HG02885 (cell line): ENCODE measurements around the gene HOXA5.

Experiments used
- ATAC-seq: cut with Tn5 transposase; IDR thresholded peaks from one replicate; pipeline ENCODE4 v1.9.1; 2021; ENCODE audit warnings: mild to moderate bottlenecking; ENCODE audit not compliant: unreplicated experiment, poor library complexity

The HOXA5 gene

DNA sequence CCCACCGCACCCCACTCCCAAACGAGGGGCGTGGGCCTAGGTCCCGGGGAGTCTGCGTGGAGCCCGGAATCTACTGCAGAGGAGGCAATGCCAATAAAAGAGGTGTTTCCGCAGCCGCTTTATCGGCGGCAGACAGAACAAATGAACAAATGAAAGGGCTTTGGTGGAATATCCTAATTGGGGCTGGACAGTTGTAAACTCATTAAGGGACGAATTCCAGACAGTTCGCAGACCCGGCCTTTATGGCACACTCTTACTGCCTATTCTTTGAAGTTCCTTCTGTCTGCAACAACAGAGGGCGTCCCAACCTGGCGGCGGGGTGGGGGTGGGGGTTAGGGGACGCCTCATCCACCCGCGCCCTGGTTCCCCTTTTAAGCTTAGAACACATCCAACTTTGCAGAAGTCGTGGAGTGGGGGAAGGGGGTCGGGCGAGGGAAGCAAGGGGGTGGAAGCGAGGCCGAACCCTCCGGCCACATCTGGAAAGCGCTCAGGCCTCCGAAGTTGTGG is 17.8 kb upstream of the HOXA5 start:
- ATAC-seq, result no peak

GRCh38 chr7:27160546-27161213 is 17.2 kb upstream of the HOXA5 start:
- ATAC-seq, result peak; percentile 70

- ATAC-seq, result peak; percentile 6
Measured at GRCh38 chr7:27160145-27160545, 16.7 kb upstream of the HOXA5 start.

GRCh38 chr7:27159266-27160144 is 16.0 kb upstream of the HOXA5 start:
- ATAC-seq, result no peak

DNA sequence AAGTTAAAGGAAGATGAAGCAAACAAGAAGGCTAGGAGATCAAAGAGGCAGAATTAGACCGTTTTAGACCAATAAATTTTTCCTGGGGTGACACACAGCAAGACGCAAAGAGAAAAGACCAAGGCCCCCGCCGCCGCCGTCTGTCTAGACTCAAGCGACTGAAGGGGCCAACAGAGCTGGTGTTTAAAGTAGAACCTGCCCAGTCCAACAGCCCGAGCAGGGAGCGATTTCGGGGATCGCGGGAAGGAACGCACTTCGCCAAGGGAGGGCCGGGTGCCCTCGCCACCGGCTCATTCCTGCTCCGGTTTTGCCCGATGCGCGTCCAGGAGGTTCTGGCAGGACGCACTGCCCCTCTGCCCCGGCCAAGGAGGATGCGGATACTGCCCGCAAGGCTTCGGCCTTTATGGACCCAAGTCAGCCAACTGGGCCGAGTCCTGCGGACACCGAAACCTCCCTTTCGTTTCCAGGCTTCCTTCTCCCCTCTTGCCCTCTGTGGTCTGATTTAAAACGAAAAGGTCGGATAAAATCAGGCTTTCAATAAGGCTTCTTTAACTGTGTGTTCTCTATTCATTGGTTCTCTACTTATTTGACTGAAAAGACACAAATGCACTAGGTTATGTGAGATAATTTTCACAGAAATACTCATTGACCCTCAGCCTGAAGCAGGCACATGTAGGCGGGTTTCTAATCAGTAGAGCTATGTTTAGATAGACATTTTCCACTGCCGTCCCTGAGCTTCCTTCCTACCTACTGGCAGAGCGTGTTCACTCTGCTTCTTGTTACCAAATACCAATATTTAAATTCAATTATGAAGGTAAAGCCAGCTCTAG is 15.2 kb upstream of the HOXA5 start:
- no peak for ATAC-seq

GRCh38 chr7:27157702-27158431 is 14.4 kb upstream of the HOXA5 start:
- no peak for ATAC-seq

GRCh38 chr7:27156916-27157701 is 13.6 kb upstream of the HOXA5 start:
- no peak for ATAC-seq

GRCh38 chr7:27156508-27156898 is 13.0 kb upstream of the HOXA5 start, which contains the start of gene HOXA7:
Gene HOXA7, minus strand, starts transcription at chr7:27156675. Its CDS starts 130 bp downstream, at chr7:27156545.
- no peak for ATAC-seq

- ATAC-seq, result no peak
Measured at GRCh38 chr7:27155816-27156507, 12.5 kb upstream of the HOXA5 start.

DNA sequence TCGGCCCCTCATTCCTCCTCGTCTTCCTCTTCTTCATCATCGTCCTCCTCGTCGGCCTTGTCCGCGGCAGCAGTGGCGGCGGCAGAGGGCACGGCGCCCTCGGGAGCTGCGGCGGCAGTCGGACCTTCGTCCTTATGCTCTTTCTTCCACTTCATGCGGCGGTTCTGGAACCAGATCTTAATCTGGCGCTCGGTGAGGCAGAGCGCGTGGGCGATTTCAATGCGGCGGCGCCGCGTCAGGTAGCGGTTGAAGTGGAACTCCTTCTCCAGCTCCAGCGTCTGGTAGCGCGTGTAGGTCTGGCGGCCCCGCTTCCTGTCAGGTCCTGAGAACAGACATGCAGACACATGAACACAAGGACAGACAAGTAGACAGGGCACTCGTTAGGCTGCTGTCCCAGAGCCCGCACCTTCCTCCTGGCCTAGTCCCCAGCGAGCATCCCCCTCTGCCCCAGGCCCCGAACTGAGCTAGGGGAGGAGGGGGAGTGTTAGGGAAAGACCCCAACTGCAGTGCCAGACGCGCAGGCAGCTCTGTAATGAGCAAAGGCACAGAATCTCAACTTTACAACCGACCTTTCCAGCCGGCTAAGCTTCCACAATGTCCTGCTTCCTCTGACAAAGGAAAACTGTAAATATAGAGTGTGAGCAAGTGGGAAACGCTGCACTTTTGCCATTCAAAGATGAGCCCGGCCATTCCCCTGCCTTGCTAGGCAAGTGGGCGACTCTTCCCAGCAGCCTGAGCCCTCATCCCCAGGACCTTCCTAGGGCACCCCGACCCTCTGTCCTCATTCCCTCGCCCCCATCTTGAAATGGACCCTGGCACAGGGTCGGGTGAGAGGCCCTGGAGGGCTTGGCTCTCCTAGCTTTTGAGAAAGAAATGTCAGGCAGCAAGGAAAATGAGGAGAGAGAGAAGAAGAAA is 11.7 kb upstream of the HOXA5 start:
- ATAC-seq, result no peak

DNA sequence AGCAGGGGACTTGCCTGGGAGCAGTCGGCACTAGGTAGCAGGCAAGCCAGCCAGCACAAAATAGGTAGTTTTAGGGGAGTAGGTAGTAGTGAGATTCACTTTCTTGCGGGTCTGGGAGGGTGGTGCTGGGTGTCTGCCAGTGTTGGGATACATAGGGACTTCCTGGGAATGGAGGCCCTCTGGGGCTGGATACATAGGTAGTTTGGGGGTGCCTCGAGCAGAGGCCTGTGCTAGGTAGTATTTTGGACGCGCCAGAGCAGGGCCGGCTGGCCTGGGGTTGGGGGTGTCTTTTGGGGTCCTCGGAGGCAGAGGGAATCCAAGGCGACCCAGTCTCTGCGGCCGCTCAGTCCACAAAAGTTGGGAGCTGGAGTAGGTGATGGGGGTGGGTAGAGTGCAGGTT is 10.9 kb upstream of the HOXA5 start:
- ATAC-seq, result no peak

- no peak for ATAC-seq
Measured at GRCh38 chr7:27153526-27153925, 10.0 kb upstream of the HOXA5 start.

DNA sequence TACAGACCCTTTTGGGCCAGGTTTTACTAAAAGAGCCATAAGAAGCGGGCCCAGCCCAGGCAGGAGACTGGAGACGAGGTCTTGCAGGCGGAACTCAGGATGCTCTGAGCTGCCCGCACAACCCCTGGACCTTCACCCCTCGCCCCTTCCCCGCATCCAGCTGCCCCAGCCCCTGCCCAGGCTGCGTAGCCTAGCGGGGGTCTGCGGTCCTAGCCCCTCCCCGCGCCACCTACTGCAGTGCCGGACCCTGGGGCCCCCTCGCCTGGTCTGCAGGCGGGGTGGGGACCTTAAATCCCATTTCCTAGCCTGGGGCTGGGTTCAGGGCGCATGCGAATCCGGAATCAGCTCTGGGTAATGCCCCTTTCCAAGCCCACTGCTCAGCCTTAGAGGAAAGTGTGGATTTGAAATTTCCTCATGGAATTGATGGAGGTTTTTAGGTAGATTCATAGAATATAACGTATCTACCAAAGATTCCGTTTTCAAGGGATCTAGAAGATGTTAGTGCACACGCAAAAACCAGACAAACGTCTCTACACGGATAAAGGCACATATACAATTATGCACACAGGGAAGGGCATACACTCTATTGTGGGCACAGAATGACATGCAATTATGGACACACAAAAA is 9.4 kb upstream of the HOXA5 start:
- ATAC-seq, result no peak

- no peak for ATAC-seq
Measured at GRCh38 chr7:27151931-27152815, 8.7 kb upstream of the HOXA5 start, which contains the start of gene HOXA3. Gene HOXA3, minus strand, starts transcription at chr7:27152583. Its CDS starts 41,943 bp downstream, at chr7:27110640.

DNA sequence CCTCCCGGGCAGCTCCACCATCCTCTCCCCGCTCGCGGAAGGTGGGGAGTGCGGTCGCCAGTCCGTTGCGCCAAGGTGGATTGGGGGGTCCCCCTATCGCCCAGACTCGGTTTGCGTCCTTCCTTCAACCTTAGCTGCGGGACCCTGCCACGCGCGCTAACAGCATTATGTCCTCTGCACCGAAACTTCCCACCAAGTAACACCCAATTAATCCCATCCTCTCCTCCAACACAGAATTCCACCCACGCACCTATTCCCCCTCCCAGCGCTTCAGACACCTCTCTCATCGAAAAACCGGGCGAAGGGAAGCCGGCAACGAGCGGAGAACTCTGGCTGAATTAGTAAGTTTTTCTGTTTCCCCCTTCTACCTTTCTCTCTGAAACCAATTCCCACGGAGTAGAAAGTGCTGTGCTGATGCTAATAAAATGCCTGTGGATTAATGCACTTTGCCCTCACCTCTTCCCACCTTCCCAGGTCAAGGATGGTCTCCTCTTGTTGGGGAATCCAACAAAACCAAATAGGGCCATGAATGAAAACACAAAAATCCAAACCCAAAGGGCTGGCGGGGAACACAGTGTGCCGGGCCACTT is 8.0 kb upstream of the HOXA5 start:
- no peak for ATAC-seq
